SK-N-SH (cell line): Measurements from ENCODE around the gene AHCY.

Experiments
- GABPA ChIP-seq: IDR thresholded peaks from 2 replicates; pipeline ENCODE4 v1.4.0; 2012; ENCODE audit warnings: low read depth, mild to moderate bottlenecking
- TF ChIP-seq, protein P1 (sequence below): fragments of 200-600 bp; sonication (generic); IDR thresholded peaks from 2 replicates; pipeline ENCODE4 v1.6.1; 2017; ENCODE audit warnings: antibody characterized with exemption, mild to moderate bottlenecking, moderate library complexity

DNA sequence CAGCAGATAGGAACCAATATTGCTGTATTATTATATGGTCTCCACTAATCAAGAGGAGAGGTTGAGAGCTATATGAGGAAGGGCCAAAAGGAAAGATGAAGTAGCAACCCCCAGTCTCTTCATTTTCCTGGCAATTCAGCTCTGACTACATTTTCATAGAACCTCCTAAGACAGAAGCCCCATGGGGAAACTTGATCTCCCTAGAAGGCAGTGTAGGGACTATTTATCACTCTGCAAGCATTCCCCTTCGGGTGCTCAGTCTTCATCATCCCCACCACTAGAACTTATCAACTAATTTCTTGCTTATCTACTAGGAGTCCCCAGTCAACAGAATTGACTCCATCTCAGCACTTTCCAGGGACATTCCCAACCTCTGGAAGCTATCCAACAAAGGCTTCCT is 34.4 kb upstream of the AHCY start:
- TF ChIP-seq, protein P1, sequence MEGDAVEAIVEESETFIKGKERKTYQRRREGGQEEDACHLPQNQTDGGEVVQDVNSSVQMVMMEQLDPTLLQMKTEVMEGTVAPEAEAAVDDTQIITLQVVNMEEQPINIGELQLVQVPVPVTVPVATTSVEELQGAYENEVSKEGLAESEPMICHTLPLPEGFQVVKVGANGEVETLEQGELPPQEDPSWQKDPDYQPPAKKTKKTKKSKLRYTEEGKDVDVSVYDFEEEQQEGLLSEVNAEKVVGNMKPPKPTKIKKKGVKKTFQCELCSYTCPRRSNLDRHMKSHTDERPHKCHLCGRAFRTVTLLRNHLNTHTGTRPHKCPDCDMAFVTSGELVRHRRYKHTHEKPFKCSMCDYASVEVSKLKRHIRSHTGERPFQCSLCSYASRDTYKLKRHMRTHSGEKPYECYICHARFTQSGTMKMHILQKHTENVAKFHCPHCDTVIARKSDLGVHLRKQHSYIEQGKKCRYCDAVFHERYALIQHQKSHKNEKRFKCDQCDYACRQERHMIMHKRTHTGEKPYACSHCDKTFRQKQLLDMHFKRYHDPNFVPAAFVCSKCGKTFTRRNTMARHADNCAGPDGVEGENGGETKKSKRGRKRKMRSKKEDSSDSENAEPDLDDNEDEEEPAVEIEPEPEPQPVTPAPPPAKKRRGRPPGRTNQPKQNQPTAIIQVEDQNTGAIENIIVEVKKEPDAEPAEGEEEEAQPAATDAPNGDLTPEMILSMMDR = no peak
- no peak for TF ChIP-seq GABPA
